Fibroblast of the conjunctiva (primary cell): Measurements from ENCODE around the gene ZNF48.
"Not testable (repeated sequence)": the region's sequence is repeated elsewhere in the genome, so short reads cannot be mapped to it uniquely, and the experiment has no call there.

Experiments
- DNase-seq: peaks from one replicate; pipeline ENCODE4 v3.0.0-alpha.2; 2010; ENCODE audit warnings: low read depth

ZNF48 gene

GRCh38 chr16:30378236-30379157 is 16.7 kb upstream of the ZNF48 start:
- DNase-seq: peak; percentile 96

GRCh38 chr16:30379158-30379783 is 15.9 kb upstream of the ZNF48 start:
- no peak for DNase-seq

GRCh38 chr16:30380072-30380802 is 15.0 kb upstream of the ZNF48 start:
- no peak for DNase-seq

GRCh38 chr16:30380803-30381208 is 14.4 kb upstream of the ZNF48 start:
- DNase-seq: no peak

- no peak for DNase-seq
Observed at GRCh38 chr16:30381291-30382041, 13.8 kb upstream of the ZNF48 start.

- no peak for DNase-seq
Observed at GRCh38 chr16:30382111-30382881, 12.9 kb upstream of the ZNF48 start, which contains the start of gene SEPTIN1. Gene SEPTIN1, minus strand, starts transcription at chr16:30382561. Its CDS starts 19 bp downstream, at chr16:30382542.

- DNase-seq: no peak
Observed at GRCh38 chr16:30383521-30383920, 11.7 kb upstream of the ZNF48 start.

GRCh38 chr16:30394592-30395154 is 547 bp upstream of the ZNF48 start:
- no peak for DNase-seq

- DNase-seq: no peak
Observed at GRCh38 chr16:30395992-30396585, 869 bp downstream of the ZNF48 start.

- not testable (repeated sequence) for DNase-seq
Observed at GRCh38 chr16:30396627-30397026, 1.4 kb downstream of the ZNF48 start.

GRCh38 chr16:30397056-30397455 is 1.8 kb downstream of the ZNF48 start:
- DNase-seq: no peak

- no peak for DNase-seq
Observed at GRCh38 chr16:30397776-30398660, 2.8 kb downstream of the ZNF48 start.

- DNase-seq: no peak
Observed at GRCh38 chr16:30398661-30399434, 3.6 kb downstream of the ZNF48 start.

- DNase-seq: no peak
Observed at GRCh38 chr16:30399435-30400186, 4.4 kb downstream of the ZNF48 start.

GRCh38 chr16:30401768-30402425 is 6.7 kb downstream of the ZNF48 start:
- DNase-seq: no peak

GRCh38 chr16:30406795-30407101 is 11.5 kb downstream of the ZNF48 start:
- no peak for DNase-seq

- DNase-seq: peak; percentile 72
Observed at GRCh38 chr16:30407102-30407803, 12.0 kb downstream of the ZNF48 start, which contains the start of gene ZNF771. Gene ZNF771, plus strand, starts transcription at chr16:30407606. Its CDS starts 448 bp downstream, at chr16:30408054.
